22Rv1 (cell line): ENCODE data around the gene EEPD1.

Experiments
- CTCF ChIP-seq: fragments of 450-650 bp; IDR thresholded peaks from 2 replicates; pipeline ENCODE4 v1.5.1; 2017; ENCODE audit warnings: mild to moderate bottlenecking
- ZFX ChIP-seq: fragments of 450-650 bp; IDR thresholded peaks from 2 replicates; pipeline ENCODE4 v1.6.1; 2017; ENCODE audit warnings: antibody characterized with exemption, borderline replicate concordance

- TF ChIP-seq CTCF (no peak), ZFX (no peak)
These were observed 35.7 kb upstream of the EEPD1 start for GRCh38 chr7:36117203-36117840.
